Measurements from ENCODE around the gene ITFG2.
"Not testable (repeated sequence)": the region's sequence is repeated elsewhere in the genome, so short reads cannot be mapped to it uniquely, and the experiment has no call there.

ITFG2 gene

DNA sequence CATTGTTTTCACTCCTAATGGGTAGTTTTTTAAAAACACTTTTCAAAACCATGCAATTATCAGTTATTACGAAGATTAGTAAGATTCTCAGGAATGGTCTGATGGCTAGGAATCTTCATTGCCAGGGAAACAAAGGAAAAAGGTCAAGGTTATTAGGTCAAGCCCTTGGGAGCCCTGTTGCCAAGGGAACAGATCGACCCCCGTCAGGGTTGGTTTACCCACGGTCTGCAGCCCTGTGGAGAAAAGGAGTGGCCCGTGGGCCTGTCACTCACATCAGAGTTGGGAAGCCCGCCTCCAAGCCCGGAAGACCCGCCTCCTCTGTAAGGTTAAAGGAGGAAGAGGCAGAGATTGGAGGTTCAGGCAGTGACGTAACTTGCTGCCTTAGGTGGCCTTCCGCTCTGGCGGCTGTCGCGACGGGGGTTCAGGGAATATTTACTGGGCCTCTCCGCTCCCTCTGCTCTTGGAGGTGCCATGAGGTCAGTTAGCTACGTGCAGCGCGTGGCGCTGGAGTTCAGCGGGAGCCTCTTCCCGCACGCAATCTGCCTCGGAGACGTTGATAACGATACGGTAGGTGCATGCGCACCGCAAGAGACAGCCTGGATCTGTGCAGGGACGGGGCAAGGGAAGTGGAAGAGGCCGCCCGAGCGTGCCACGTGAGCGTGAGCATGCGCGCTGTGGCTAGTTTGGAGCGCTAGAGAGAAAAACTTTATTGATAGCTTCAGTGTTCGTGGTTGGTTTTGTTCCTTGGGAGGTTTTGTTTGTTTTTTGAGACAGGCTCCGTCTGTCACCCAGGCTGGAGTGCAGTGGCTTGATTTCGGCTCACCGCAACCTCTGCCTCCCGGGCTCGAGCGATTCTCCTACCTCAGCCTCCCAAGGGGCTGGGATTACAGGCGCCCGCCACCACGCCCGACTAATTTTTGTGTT, at the start of gene ITFG2:
Gene ITFG2 (plus strand): TSS at position 379 of the 924 bp plus-strand sequence. CDS start 93 bp downstream, at position 472.
- in situ Hi-C loops (cut with HindIII; ENCODE audit: low sequenced_read_pairs) = no loop called here

DNA sequence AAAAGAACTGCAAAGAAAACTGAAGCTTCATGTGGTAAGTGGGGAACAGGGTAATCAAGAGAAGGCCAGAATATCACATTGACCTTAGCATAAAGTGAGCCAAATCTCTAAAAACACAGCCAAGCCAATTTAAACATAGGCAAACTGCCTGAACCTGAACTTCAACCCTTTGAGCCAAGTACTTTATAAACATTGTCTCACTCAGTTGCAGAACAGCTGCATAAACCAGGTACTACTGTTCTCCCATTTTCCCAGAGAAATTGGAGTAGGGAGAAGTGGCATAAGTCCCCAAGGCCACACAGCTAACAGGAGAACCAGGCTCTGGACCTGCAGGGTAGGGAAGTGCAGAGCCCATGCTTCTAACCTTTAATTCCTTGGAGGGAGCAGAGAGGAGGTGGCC, 48.1 kb upstream of the ITFG2 start:
- in situ Hi-C loops (cut with HindIII; ENCODE audit: low sequenced_read_pairs) = no loop called here

DNA sequence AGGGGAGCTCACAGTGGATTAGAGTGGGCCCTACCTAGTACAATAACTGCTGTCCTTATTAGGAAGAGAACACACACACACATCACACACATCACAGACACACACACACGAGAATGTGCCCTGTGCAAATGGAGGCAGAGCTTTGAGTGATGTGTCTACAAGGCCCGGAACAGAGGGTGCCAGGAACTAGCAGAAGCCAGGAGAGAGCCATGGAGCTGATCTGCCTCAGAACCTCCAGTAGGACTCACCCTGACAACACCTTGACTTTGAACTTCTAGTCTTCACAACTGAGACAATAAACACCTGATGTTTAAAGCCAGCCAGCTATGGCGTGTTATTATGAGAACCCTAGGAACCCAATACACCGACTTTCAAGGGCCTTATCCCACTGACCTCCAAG, 47.4 kb upstream of the ITFG2 start:
- in situ Hi-C loops (cut with HindIII; ENCODE audit: low sequenced_read_pairs) = no loop called here

DNA sequence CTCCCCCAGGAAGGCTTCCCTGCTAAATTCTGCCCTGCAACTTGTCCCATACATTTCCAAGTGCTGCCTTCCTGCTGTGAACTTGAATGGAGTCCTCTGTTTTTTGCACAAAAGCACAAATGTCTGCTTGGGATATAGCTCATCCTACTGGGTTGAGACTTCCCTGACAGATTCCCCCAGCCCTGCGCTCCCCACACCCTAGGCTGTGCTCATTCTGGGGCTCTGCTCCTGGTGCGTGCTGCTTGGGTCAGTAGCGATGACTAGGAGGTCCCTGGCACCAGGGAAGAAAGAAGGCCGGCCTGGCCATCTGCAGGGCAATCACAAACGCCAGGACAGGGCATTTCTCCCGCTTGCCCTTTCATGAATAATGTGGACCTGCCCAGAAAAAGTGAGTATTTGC, 46.9 kb upstream of the ITFG2 start:
- in situ Hi-C loops (cut with HindIII; ENCODE audit: low sequenced_read_pairs) = no loop called here

DNA sequence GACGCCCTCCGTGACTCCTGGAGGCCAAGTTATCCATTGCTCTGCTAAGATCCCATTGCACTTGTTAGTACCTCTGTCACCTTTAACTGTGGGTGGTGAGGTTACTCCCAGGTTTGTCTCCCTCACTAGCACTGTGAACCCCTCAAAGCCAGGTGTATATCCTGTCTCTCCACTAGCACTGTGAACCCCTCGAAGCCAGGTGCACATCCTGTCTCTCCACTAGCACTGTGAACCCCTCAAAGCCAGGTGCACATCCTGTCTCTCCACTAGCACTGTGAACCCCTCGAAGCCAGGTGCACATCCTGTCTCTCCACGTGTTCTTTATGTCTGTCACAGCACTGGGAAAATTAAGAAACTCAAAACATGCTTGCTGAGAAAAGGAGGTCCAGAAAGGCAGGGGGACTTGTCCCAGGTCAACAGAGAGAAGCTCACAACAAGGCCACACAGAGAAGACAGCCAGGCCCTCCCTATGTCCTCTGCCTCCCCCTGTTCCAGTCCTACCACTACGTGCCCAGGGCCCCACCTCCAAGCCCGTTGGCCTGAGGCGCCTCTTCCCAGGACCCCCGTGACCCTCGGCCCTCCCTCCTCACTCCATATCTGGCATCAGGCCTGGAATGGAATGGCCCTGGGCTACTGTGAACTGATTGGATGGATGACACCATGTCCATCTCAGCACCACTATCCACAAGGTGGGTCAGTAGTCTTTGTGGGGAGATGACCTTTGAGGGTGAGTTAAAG, 44.1 kb upstream of the ITFG2 start:
- in situ Hi-C loops (cut with HindIII; ENCODE audit: low sequenced_read_pairs) = no loop called here

DNA sequence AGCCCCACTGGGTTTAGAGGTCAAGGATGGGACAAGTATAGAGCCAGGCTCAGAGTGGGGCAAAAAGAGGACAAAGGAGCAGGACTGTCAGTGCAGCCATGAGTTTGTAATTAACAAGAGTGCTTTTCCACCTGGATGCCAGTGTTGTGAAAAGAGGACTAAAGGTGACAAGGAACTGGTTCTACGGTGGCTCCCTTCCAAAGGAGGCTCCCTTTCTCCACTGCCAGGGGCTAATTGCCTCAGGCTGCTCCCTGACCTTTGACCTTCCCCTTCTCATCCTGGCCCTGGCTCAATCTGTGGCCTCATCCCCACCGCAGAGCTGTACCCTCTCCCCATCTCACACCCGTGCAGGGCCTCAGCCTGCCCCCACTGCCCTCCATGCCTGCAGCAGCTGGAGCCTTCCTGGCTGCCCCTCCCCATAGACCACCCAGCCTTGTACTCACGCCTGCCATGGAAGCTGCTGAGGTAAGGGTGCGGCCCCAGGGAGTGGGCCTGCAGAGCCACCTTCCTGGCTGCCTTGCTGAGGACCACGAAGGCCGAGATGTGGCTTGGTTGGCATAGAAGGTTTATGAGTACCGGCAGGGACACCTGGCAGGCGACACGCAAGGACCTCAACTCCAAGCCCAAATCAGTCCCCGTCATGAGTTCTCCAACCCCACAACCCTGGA, 42.5 kb upstream of the ITFG2 start:
- in situ Hi-C loops (cut with HindIII; ENCODE audit: low sequenced_read_pairs) = no loop called here

DNA sequence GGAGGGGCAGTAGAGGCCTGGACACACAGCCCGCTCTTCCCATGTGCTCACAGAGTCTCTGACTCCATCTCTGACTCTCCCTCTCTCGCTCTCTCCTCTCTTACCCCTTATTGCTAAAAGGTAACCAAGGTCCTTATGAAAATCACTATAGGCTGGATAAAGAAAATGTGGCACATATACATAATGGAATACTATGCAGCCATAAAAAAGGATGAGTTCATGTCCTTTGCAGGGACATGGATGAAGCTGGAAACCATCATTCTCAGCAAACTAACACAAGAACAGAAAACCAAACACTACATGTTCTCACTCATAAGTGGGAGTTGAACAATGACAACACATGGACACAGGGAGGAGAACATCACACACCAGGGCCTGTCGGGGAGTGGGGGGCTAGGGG, 41.9 kb upstream of the ITFG2 start:
- in situ Hi-C loops (cut with HindIII; ENCODE audit: low sequenced_read_pairs) = not testable (repeated sequence)

DNA sequence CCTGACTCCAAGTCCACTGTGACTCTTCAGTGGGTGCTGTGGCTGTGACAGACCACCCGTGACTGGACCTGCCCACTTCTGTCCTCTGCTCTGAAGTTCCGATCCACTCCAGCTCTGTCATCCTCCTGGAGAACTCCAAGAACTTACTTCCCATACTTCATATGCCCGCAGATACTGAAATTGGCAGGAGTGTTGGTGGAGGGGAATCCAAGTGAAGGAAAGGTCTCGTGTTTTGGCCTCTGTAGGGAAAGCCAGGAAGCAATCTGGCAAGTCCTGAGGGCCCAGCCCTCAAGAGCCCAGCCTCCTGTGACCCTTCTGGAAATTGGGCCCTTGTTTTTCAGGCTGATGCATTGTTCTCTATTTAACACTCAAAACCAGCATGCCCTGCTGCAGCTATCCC, 40.1 kb upstream of the ITFG2 start:
- in situ Hi-C loops (cut with HindIII; ENCODE audit: low sequenced_read_pairs) = no loop called here

DNA sequence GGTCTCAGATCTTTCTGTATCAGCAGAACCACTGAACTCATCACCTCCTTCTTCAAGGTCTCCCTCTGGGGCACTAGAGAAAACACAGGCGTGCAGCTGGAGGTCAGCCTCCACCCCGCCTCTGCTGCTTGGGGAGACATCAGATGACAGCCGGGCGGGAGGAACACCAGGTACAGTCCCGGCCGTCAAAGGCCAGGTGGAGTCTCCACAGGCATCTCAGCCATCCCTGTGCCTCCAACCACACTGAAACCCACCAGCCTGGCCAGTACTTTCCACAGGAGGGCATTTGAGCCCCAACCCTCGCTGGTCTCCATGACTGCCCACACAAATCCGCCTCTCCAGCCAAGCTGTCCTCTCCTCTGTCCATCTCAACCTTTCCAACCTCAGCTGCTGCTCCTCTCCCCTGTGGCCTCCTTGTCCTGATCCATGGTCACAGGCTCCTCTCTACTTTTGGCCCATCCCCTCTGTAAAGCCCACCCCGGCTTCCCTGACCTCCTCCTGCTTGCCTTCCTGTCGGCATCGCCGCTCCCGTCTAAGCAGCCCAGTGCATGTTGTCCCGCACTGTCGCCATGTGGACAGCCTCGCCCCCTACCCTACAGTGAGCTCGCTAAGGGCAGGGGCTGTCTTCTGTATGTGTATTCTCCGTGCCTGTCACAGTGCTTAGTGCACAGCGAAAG, 39.1 kb upstream of the ITFG2 start:
- in situ Hi-C loops (cut with HindIII; ENCODE audit: low sequenced_read_pairs) = no loop called here

DNA sequence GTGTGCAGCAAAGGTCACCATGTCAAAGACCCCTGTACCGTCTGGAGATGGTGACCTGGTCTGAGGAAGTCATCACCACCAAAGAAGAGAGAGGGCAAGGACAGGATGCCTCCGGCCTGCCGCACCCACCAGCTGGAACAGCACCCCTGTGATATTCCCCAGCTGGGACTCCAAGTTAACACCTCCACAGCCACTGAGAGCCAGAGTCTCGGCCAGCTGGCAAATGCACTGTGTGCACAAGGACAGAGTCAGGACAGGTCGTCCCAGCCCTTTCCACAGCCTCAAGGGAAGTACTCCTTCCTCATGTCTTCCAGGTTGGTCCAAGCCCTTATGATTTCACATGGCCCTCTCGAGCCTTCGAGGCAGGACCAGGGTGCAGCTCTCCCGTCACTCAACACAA, 37.0 kb upstream of the ITFG2 start:
- in situ Hi-C loops (cut with HindIII; ENCODE audit: low sequenced_read_pairs) = no loop called here

DNA sequence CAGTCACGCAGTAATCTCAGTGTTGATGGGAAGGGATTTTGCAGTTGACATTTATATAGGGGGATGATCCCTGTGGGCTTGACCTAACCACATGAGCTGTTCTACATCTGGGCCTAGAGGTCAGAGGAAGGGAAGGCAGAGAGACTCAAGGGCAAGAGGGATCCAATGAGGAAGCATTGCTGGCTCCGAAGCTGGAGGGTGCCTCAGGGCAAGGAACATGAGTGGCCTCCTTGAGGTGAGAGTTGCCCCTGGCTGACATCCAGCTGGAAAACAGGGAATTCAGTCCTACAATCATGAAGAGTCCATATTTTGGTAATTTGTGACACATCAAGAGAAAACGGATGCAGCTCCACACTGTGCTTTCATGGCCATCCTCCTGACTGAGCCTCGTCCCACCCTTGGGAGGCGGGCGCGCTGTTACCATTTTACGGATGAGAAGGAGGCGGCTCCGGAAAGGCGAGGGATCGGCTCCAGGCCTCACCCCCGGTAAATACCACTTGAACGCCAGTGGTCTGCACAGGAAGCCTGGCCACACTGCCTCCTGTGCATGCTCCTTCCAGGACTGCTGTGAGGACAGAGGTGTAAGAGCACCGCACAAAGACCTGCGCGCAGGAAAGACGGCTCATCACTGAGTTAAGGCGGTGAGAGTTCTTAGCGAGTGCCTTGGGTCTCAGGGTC, 36.2 kb upstream of the ITFG2 start:
- in situ Hi-C loops (cut with HindIII; ENCODE audit: low sequenced_read_pairs) = no loop called here

DNA sequence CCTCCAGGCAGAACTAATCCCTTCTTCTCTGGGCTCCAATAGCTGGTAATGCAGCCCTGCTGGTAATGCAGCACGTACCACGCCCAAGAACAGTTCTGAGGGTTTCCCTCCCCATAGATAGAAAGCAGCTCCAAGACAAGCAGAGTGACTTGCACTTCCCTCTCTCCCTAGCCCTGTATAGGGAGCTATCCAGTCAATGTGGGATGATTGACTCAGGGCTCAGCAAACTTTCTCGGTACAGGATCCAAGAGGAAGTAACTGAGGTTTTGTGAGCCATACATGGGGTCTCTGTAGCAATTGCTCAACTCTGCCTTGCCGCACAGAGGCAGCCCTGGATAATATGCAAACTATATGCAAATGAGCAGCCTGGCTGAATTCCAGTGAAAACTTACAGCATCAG, 33.2 kb upstream of the ITFG2 start:
- in situ Hi-C loops (cut with HindIII; ENCODE audit: low sequenced_read_pairs) = no loop called here

DNA sequence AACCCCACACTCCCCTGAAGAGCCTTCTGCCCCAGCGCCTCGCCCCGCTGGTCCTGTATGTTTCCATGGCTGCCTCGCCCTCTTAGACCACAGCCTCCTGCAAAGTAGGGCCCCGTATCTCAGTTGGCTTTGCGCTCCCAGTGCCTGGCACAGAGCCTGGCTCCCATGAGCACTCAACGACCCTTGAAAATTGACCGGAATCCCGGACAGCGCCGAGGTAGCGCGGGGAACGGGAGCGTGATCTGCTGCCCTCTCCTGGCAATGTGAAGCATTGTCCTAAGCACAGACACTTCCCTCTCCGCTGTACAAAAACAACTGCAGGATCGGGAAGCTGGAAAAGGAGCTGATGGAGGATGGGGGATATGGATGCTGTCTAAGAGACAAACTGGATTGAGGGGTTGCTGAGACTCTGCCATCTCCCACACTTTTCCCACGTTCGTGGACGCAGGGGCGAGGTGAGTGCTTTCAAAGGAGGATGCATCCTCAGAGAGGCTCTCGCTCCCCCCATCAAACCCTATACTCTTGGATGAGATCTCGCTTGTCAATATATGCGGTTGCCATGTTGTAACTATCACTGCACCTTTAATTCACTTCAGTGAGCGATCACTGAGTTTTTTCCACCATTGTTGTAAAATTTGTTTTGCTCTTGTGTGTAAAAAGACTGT, 28.4 kb upstream of the ITFG2 start:
- in situ Hi-C loops (cut with HindIII; ENCODE audit: low sequenced_read_pairs) = no loop called here

DNA sequence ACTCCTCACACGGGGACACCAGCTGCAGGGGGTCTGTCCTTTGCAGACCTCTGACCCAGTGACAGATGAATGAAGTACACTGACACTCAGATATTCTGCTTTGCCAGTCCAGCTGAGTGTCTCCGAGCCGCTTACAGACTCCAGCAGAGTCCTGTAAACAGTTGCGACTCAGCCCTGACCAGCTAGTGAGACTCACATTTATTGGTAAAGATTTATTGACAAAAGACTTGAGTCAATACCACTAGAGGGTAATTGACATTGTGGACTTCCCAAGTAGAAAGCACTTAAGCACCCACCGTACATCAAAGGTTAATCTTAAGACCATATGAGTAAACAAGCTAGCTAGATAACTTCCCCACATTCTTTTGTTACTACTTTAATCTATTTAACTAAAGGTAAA, 27.5 kb upstream of the ITFG2 start:
- in situ Hi-C loops (cut with HindIII; ENCODE audit: low sequenced_read_pairs) = no loop called here

DNA sequence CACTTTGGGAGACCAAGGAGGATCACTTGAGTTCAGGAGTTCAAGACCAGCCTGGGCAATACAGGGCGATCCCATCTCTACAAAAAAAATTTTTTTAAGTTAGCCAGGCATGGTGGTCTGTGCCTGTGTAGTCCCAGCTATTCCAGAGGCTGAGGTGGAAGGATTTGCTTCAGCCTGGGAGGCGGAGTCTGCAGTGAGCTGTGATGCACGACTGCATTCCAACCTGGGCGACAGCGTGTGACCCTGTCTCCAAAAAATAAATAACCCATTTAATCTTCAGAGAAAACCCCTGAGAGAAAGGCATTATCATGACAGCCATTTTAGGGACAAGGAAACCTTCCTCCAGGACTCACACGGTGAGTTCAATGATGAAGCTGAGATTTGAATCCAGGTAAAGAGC, 21.4 kb upstream of the ITFG2 start:
- in situ Hi-C loops (cut with HindIII; ENCODE audit: low sequenced_read_pairs) = no loop called here

DNA sequence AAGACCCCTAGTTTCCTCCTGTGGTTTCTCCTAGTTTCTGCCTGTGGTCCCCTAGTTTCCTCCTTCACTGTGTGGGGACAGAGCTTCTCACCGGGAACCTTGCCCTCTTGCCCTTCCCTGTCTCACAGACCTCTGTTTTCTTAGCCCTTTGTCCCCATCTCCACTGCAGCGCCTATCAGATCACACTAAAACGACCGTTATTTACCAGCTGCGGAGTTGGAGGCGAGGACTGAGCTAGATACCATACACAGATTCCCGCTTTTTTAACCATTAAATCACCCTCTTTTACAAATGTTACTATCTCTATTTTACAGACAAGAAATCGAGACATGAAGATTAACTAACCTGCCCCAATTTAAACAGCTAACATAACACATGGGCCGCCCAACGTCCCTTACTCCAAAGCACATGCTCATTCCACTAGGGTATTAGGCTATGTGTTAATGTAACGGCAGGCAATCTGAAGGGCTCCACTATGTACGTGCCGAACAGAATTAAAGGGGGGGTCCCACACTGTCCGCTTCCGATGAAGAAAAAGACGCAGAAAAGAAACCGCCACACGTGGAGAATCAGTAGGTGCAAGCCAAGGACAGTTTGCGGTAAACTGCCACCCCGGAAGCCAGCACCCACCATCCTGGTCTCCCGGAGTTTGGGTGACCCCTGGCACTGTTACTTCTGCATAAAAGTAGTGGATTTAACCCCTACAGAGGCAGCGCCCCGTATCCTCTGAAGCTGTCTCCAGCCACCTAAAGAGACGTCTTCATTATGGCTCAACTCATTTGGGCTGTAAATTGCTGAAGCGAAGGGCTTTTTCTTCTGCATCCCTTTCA, 19.6 kb upstream of the ITFG2 start:
- in situ Hi-C loops (cut with HindIII; ENCODE audit: low sequenced_read_pairs) = no loop called here

DNA sequence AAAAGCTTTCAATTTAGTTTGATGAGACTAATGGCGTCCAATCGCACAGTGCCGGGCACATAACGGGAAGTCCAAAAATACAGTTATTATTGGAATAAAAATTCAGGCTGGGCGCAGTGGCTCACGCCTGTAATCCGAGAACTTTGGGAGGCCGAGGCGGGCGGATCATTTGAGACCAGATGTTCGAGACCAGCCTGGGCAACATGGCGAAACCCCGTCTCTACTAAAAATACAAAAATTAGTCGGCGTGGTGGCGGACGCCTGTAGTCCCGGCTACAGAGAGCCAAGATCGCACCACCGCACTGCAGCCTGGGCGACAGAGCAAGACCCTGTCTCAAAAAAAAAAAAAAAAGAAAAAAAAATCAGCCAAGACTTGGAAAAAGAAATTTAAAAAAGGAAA, 18.9 kb upstream of the ITFG2 start:
- in situ Hi-C loops (cut with HindIII; ENCODE audit: low sequenced_read_pairs) = no loop called here

DNA sequence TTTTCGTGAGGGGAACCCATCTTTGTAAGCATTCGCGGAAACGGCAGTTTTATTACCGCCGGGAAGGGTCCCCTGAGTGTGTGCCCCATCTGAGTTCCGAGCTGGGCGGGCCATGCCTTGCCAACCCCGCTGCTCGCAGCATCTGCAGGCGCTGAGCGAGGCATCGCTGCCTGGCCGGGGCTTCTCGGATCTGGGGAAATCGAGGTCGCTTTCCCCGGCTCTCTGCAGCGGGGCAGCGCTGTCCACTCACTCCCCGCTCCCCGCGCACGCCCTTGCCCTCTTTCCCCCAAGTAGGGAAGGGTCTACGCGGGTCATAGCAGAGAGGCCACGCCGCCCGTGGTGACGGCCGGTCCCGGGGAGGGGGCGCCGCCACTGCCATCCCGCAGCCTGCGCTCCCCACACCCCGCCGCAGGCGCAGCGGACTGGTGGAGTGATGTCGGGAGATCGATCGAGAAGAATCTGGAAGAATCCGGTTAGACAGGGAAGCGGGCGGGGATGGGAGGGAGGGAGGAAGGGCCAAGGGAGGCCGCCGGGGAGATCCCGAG, 18.2 kb upstream of the ITFG2 start:
- in situ Hi-C loops (cut with HindIII; ENCODE audit: low sequenced_read_pairs) = no loop called here

DNA sequence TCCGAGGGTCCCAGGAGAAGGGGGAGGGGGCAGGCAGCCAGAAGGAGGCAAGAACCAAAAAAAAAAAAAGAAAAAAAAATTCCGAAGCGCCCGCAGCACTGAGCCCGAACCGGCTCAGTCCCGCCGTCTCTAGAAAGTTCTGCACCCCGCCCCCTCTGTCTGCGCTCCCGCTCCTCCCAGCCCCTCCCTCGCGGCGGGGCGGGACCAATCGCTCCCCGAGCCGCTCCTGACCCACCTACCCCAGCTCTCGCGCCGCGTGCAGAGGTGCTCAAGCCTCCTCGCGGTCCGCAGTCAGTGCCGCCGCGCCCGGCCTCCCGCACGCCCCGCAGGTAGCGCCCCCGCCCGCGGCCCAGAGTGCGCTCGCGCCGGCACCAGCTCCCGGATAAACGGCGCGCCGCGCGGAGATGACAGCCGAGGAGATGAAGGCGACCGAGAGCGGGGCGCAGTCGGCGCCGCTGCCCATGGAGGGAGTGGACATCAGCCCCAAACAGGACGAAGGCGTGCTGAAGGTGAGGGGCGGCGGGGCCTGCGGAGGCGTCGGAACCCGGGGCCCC, 17.7 kb upstream of the ITFG2 start, which contains the start of gene FKBP4:
Gene FKBP4 (plus strand): TSS at position 235 of the 554 bp plus-strand sequence. CDS start 170 bp downstream, at position 405.
- in situ Hi-C loops (cut with HindIII; ENCODE audit: low sequenced_read_pairs) = no loop called here
